Keratinocyte (primary cell): Measurements from ENCODE around the gene CASQ1.

Experiments used
- EZH2 ChIP-seq: IDR thresholded peaks from one replicate; pipeline ENCODE4 v1.6.1; 2012; ENCODE audit warnings: inconsistent platforms, mild to moderate bottlenecking, low read length, moderate library complexity
- TF ChIP-seq, protein P1 (sequence below), 3 experiments: IDR thresholded peaks in 1 of 3; conservative IDR thresholded peaks in 1 of 3; optimal IDR thresholded peaks in 1 of 3; 2 replicates in 2 of 3; 3 replicates in 1 of 3; pipeline versions ENCODE3 to v1.5.1; 2011; ENCODE audit warnings: low read length in 3 of 3, mild to moderate bottlenecking in 3 of 3, moderate library complexity in 2 of 3, control low read depth in 1 of 3, inconsistent platforms in 1 of 3; ENCODE audit not compliant: insufficient read depth in 2 of 3; ENCODE audit errors: extremely low read depth in 1 of 3

DNA sequence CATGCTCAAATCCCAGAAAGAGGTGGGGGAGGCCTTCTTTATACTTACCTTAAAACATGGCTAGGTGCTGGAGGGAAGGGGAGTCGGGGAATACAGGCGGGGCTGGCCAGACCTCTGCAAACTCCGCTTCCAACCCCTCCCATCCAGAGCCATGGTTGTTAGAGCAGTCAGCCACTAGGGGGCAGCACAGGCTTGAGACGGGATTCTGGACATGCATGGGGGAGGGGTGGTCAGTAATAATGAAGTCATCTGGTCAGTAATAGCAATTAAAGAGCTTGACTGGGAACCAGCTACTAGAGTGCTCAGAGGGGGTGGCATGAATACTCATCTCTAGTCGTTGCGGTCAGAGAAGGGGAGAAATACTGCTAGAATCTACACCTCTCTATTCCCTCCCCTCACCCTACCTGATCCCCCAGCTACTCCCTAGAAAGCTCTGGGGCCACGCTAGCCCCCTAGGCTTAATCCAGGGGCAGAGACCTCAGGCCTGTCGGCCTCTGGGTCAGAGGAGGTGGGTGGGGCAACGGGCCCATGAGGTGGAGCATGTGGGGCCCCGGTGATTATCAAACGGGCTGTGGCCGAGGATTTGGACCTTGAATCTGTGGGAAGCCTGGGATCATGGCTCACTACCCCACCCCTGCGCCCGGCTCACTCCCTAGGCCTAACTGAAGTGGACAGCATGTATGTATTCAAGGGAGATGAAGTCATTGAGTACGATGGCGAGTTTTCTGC, 2.9 kb downstream of the CASQ1 start:
- TF ChIP-seq, protein P1, sequence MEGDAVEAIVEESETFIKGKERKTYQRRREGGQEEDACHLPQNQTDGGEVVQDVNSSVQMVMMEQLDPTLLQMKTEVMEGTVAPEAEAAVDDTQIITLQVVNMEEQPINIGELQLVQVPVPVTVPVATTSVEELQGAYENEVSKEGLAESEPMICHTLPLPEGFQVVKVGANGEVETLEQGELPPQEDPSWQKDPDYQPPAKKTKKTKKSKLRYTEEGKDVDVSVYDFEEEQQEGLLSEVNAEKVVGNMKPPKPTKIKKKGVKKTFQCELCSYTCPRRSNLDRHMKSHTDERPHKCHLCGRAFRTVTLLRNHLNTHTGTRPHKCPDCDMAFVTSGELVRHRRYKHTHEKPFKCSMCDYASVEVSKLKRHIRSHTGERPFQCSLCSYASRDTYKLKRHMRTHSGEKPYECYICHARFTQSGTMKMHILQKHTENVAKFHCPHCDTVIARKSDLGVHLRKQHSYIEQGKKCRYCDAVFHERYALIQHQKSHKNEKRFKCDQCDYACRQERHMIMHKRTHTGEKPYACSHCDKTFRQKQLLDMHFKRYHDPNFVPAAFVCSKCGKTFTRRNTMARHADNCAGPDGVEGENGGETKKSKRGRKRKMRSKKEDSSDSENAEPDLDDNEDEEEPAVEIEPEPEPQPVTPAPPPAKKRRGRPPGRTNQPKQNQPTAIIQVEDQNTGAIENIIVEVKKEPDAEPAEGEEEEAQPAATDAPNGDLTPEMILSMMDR (optimal IDR thresholded peaks at IDR 0.05 in 1 of 3, IDR thresholded peaks at IDR 0.05 in 1 of 3, conservative IDR thresholded peaks at IDR 0.05 in 1 of 3; ENCODE audit: extremely low read depth in 1 of 3, insufficient read depth in 2 of 3, low read length in 3 of 3) = peak; percentile 89 to 97 (median 92)
- no peak for TF ChIP-seq EZH2
